ENCODE results near the gene GPC1. TPM values are rescaled to one million over a fixed set of nuclear protein-coding genes. Genes with fewer than 3 reads are reported as not detected.

GPC1 gene
- total and polyA plus RNA-seq, 10 of the 15 experiments (the other 5 are each of a cell fraction or from before 2014, with no cell fraction given) = 0.06 to 0.77 (median 0.23) TPM; not detected in 3

DNA sequence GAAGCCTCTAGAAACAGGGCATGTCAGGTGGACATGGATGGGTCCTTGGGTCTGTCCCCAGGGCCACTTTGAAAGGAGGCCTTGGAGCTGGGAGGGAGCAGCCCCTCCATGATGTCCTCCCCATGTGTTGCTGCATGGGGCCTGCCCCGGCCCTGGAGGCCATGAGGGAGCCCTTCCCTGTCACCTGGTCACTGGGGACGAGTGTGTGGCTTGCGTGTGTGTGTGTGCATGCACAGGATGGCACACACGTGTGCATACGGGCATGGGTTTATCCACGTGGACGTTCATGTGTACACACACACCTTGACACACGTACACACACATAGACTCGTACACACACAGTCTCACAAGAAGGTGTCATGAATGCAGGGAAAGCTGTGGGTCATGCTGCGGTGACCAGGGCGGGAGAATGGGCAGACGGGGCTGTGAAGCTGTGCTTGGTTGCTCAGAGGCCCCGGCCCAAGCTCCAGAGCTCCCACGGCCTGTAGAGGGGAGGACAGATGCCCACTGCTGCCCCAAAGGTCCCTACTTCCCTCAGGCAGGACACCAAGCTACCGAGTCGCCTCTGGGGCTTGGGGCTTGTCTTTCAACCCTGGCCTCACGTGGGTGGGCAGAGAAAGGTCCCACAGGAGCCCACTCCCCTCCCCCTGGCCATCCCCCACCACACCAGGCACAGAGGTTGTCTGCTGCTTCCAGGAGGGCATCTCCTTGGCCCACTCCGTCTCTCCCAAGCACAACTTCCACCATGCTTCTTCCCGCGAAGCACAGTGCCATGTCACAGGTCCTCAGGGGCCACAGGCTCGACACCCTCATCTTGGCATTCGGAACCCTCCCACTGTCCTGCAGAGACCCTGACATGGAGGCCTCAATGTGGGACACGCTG, 42.3 kb upstream of the GPC1 start:
- H3K36me3 ChIP-seq (ENCODE audit: control insufficient read depth in 2 of 2, insufficient read depth in 2 of 2, low read length in 1 of 2) = no peaks in the 10 kb centered on the region
- CTCF ChIA-PET = no interaction called here
- H3K27me3 ChIP-seq (replicated peaks in 1 of 2; ENCODE audit: control insufficient read depth in 2 of 2, insufficient read depth in 2 of 2, low read length in 1 of 2) = peaks cover 0 to 2% of the 10 kb centered on the region in 2 experiments; a peak in 2 of 4 replicates
- H3K79me2 ChIP-seq (ENCODE audit: control insufficient read depth, insufficient read depth, low read length) = no peaks in the 10 kb centered on the region
- no peak overlapping the region for H2AFZ ChIP-seq (ENCODE audit: control insufficient read depth, low read depth, low read length)
- no peak for FAIRE-seq
- BruUV-seq (replicated peaks) = no TSS peak
- H3K9ac ChIP-seq (ENCODE audit: control insufficient read depth, insufficient read depth, low read length) = no peak overlapping the region
- WGBS (ENCODE audit: insufficient coverage, insufficient replicate concordance, low lambda C conversion rate, missing lambda C conversion rate) = 24% methylated on average over 23 of the region's 23 CpGs
- H3K27ac ChIP-seq (ENCODE audit: control insufficient read depth, insufficient read depth) = no peak overlapping the region
- in situ Hi-C loops (cut with MboI) = no loop called here
- intact Hi-C loops (cut with micrococcal nuclease; ENCODE audit: unreplicated experiment) = no loop called here
- POLR2A ChIA-PET = no interaction called here
- H3K9me3 ChIP-seq (replicated peaks; ENCODE audit: control insufficient read depth, insufficient read depth, low read length) = no peaks in the 10 kb centered on the region
- no peak overlapping the region for H3K4me3 ChIP-seq
- ATAC-seq = no peak
- RAD21 ChIA-PET (ENCODE audit: unreplicated experiment) = no interaction called here
- no peak overlapping the region for H3K4me2 ChIP-seq (ENCODE audit: control insufficient read depth, insufficient read depth)
- no peaks in the 10 kb centered on the region for H3K4me1 ChIP-seq (ENCODE audit: control insufficient read depth, insufficient read depth, low read length)
- H4K20me1 ChIP-seq (ENCODE audit: control insufficient read depth, insufficient read depth) = no peaks in the 10 kb centered on the region
- SMC1A ChIA-PET (ENCODE audit: uncharacterized antibody, unreplicated experiment) = no interaction called here
- DNase-seq (ENCODE audit: low read depth, low spot score) = no peak
- TF ChIP-seq ATF7 (IDR thresholded peaks at IDR 0.05; ENCODE audit: low read depth) = no peak
- TF ChIP-seq TCF3 (IDR thresholded peaks at IDR 0.05; ENCODE audit: borderline replicate concordance, insufficient read depth, low read depth, low read length) = no peak
- TF ChIP-seq TBL1XR1 (IDR thresholded peaks at IDR 0.05; ENCODE audit: low read depth, low read length) = no peak
- no peak for TF ChIP-seq NFXL1 (IDR thresholded peaks at IDR 0.05; ENCODE audit: borderline replicate concordance)
- TF ChIP-seq RCOR1 (conservative IDR thresholded peaks at IDR 0.05; ENCODE audit: low read depth, low read length) = no peak
- no peak for TF ChIP-seq SMAD5 (IDR thresholded peaks at IDR 0.05; ENCODE audit: low read depth)
- TF ChIP-seq, protein P1, sequence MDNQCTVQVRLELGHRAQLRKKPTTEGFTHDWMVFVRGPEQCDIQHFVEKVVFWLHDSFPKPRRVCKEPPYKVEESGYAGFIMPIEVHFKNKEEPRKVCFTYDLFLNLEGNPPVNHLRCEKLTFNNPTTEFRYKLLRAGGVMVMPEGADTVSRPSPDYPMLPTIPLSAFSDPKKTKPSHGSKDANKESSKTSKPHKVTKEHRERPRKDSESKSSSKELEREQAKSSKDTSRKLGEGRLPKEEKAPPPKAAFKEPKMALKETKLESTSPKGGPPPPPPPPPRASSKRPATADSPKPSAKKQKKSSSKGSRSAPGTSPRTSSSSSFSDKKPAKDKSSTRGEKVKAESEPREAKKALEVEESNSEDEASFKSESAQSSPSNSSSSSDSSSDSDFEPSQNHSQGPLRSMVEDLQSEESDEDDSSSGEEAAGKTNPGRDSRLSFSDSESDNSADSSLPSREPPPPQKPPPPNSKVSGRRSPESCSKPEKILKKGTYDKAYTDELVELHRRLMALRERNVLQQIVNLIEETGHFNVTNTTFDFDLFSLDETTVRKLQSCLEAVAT (IDR thresholded peaks at IDR 0.05) = no peak
- no peak for TF ChIP-seq NR2C1 (IDR thresholded peaks at IDR 0.05)
- no peak for TF ChIP-seq EGR1 (IDR thresholded peaks at IDR 0.05; ENCODE audit: borderline replicate concordance in 1 of 2, low read depth in 2 of 2, low read length in 2 of 2)
- TF ChIP-seq, protein P2, sequence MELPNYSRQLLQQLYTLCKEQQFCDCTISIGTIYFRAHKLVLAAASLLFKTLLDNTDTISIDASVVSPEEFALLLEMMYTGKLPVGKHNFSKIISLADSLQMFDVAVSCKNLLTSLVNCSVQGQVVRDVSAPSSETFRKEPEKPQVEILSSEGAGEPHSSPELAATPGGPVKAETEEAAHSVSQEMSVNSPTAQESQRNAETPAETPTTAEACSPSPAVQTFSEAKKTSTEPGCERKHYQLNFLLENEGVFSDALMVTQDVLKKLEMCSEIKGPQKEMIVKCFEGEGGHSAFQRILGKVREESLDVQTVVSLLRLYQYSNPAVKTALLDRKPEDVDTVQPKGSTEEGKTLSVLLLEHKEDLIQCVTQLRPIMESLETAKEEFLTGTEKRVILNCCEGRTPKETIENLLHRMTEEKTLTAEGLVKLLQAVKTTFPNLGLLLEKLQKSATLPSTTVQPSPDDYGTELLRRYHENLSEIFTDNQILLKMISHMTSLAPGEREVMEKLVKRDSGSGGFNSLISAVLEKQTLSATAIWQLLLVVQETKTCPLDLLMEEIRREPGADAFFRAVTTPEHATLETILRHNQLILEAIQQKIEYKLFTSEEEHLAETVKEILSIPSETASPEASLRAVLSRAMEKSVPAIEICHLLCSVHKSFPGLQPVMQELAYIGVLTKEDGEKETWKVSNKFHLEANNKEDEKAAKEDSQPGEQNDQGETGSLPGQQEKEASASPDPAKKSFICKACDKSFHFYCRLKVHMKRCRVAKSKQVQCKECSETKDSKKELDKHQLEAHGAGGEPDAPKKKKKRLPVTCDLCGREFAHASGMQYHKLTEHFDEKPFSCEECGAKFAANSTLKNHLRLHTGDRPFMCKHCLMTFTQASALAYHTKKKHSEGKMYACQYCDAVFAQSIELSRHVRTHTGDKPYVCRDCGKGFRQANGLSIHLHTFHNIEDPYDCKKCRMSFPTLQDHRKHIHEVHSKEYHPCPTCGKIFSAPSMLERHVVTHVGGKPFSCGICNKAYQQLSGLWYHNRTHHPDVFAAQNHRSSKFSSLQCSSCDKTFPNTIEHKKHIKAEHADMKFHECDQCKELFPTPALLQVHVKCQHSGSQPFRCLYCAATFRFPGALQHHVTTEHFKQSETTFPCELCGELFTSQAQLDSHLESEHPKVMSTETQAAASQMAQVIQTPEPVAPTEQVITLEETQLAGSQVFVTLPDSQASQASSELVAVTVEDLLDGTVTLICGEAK (IDR thresholded peaks at IDR 0.05; ENCODE audit: borderline replicate concordance) = no peak
- TF ChIP-seq JUND (IDR thresholded peaks at IDR 0.05; ENCODE audit: low read depth, low read length) = no peak
- TF ChIP-seq, protein P3, sequence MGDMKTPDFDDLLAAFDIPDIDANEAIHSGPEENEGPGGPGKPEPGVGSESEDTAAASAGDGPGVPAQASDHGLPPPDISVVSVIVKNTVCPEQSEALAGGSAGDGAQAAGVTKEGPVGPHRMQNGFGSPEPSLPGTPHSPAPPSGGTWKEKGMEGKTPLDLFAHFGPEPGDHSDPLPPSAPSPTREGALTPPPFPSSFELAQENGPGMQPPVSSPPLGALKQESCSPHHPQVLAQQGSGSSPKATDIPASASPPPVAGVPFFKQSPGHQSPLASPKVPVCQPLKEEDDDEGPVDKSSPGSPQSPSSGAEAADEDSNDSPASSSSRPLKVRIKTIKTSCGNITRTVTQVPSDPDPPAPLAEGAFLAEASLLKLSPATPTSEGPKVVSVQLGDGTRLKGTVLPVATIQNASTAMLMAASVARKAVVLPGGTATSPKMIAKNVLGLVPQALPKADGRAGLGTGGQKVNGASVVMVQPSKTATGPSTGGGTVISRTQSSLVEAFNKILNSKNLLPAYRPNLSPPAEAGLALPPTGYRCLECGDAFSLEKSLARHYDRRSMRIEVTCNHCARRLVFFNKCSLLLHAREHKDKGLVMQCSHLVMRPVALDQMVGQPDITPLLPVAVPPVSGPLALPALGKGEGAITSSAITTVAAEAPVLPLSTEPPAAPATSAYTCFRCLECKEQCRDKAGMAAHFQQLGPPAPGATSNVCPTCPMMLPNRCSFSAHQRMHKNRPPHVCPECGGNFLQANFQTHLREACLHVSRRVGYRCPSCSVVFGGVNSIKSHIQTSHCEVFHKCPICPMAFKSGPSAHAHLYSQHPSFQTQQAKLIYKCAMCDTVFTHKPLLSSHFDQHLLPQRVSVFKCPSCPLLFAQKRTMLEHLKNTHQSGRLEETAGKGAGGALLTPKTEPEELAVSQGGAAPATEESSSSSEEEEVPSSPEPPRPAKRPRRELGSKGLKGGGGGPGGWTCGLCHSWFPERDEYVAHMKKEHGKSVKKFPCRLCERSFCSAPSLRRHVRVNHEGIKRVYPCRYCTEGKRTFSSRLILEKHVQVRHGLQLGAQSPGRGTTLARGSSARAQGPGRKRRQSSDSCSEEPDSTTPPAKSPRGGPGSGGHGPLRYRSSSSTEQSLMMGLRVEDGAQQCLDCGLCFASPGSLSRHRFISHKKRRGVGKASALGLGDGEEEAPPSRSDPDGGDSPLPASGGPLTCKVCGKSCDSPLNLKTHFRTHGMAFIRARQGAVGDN (IDR thresholded peaks at IDR 0.05) = no peak
- no peak for TF ChIP-seq STAT1 (conservative IDR thresholded peaks at IDR 0.05)
